Fibroblast of pulmonary artery (primary cell): ENCODE data around the gene FARP2.
A peak's percentile ranks its signal among the peaks of the same experiment; 100 is the strongest.
"Not testable (repeated sequence)": the region's sequence is repeated elsewhere in the genome, so short reads cannot be mapped to it uniquely, and the experiment has no call there.

Experiments
- DNase-seq: peaks from one replicate; pipeline ENCODE4 v3.0.0-alpha.2; 2010; ENCODE audit warnings: low read depth
- H3K4me3 ChIP-seq: replicated peaks from 2 replicates; pipeline ENCODE4 v1.5.1; 2011; ENCODE audit warnings: low read depth, mild to moderate bottlenecking, control low read depth, low read length, moderate library complexity
- CTCF ChIP-seq: IDR thresholded peaks from 2 replicates; pipeline ENCODE4 v1.5.1; 2011; ENCODE audit warnings: mild to moderate bottlenecking, control low read depth, low read length, inconsistent platforms; ENCODE audit errors: missing control alignments

FARP2 gene

GRCh38 chr2:241316825-241317224 is 39.3 kb upstream of the FARP2 start:
- peak overlapping the region; percentile 94 for H3K4me3 ChIP-seq
- no peak for DNase-seq
- TF ChIP-seq CTCF: no peak

DNA sequence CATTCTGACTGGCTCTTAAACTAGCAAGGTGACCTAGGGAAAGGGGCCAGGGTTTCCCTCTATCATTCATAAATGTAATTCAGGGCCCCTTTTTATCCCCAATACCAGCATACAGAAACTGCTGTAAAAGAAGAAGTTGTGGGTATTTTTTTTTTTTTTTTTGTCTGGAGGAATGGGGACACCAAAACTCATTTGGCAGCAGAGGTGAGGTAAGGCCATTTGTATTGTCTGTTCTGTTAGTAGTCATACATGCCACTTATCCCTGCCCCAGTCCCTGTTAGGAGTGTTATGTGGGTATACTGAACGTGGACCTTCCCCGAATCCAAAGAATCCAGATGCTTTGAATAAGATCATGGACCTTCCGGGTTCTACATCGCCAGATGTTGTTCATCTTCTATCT is 38.7 kb upstream of the FARP2 start:
- H3K4me3 ChIP-seq: peak overlapping the region; percentile 94
- no peak for DNase-seq
- TF ChIP-seq CTCF: no peak

- not testable (repeated sequence) for DNase-seq
- peak overlapping the region; percentile 15 for H3K4me3 ChIP-seq
These were observed 37.3 kb upstream of the FARP2 start for GRCh38 chr2:241318830-241319229.

GRCh38 chr2:241320394-241320793 is 35.7 kb upstream of the FARP2 start:
- TF ChIP-seq CTCF: no peak
- H3K4me3 ChIP-seq: no peak overlapping the region
- no peak for DNase-seq

- TF ChIP-seq CTCF: no peak
- no peak overlapping the region for H3K4me3 ChIP-seq
These were observed 35.1 kb upstream of the FARP2 start for GRCh38 chr2:241321033-241321432.

DNA sequence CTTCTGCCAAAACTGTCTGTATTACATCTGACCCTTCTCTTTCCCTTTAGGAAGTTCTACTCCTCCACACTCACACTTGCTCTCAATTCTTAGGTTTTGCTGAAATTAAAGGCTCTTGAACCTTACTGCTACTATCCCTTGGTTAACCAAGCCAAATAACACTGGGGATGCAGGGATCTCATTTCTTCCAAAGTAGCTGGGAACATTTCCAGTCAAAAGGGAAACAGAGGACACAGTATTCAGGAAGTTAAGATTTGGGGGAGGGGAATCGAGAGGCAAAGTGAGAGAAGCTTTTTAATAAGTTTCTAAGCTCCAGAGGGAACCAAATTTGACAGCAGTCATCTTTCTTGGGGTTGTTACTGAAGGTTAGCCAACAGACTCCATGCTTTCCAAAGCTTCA is 34.2 kb upstream of the FARP2 start:
- H3K4me3 ChIP-seq: peak overlapping the region; percentile 10
- no peak for DNase-seq
- no peak for TF ChIP-seq CTCF

More at GRCh38 chr2:241321033-241321432, 35.1 kb upstream of the FARP2 start:
- no peak for DNase-seq

DNA sequence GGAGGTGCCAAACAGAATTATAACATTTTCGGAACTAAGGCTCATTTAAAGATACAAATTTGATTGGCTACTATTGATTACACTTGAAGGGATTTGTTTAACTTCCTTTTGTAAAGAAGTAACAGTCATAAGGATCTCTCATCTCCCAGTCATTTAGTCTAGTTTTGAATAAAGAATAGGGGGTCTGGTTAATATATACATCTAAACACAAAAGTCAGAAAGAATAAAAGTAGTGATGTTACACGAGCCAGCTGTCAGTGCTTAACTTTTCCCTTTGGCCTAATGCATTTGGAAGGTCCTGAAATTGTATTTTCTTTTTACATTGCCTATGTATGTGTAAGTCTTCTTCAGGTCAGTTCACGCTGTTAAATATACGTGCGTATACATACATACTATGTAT is 32.3 kb upstream of the FARP2 start:
- H3K4me3 ChIP-seq: no peak overlapping the region
- TF ChIP-seq CTCF: no peak
- no peak for DNase-seq

GRCh38 chr2:241324775-241325174 is 31.3 kb upstream of the FARP2 start:
- no peak for DNase-seq
- TF ChIP-seq CTCF: no peak
- H3K4me3 ChIP-seq: no peak overlapping the region
